HG02938 (cell line): Measurements from ENCODE around the gene ZNF177.
"Not testable (repeated sequence)": the region's sequence is repeated elsewhere in the genome, so short reads cannot be mapped to it uniquely, and the experiment has no call there.

Source experiments
- ATAC-seq: cut with Tn5 transposase; IDR thresholded peaks from one replicate; pipeline ENCODE4 v1.9.1; 2021; ENCODE audit warnings: mild to moderate bottlenecking, moderate library complexity; ENCODE audit not compliant: unreplicated experiment

Gene ZNF177

GRCh38 chr19:9362905-9363304 lies at the start of gene ZNF177:
Gene ZNF177 (plus strand): TSS chr19:9363013. CDS start chr19:9378312, 15,299 bp downstream.
- ATAC-seq = no peak

DNA sequence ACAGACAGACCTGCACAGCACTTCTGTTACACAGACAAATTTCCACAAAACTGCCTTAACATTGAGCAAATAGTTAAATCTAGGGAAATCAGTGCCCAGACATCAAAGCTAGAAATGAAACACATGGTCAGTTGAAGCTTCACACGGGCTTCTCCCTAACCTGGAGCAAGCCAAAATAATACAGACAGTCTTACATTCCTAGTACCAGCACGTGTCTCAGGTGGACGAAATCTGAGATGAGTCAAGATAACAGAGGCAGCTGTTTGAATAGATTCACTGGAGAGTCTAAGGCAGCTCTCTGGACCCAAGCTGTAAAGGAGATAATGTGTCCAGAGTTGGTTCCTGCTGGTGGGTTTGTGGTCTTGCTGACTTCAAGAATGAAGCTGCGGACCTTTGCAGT lies 49.1 kb upstream of the ZNF177 start:
- no peak for ATAC-seq

- ATAC-seq = no peak
Observed at GRCh38 chr19:9321338-9321737, 41.5 kb upstream of the ZNF177 start.

GRCh38 chr19:9321756-9322155 lies 41.1 kb upstream of the ZNF177 start:
- not testable (repeated sequence) for ATAC-seq

DNA sequence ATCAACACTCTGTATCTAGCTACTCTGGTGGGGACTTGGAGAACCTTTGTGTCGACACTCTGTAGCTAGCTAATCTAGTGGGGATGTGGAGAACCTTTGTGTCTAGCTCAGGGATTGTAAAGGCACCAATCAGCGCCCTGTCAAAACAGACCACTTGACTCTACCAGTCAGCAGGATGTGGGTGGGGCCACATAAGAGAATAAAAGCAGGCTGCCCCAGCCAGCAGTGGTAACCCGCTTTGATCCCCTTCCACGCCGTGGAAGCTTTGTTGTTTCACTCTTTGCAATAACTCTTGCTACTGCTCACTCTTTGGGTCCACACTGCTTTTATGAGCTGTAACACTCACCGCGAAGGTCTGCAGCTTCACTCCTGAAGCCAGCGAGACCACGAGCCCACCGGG lies 40.6 kb upstream of the ZNF177 start:
- ATAC-seq = not testable (repeated sequence)

DNA sequence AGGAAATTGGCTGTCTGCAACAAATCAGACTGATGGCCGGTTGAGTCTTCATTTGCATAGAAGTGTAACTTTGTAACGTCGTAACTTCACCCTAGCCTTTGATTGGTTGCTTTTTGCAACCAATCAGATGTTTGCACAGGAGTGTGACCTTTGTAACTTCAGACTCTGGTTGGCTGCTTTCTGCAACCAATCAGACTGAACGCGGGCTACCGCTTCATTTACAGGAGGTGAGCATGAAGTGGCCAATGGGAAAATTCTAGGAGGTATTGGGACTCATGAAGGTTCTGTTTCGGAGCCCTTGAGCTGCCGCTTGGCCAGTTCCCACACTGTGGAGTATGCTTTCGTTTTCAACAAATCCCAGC lies 39.3 kb upstream of the ZNF177 start:
- peak; percentile 40 for ATAC-seq

DNA sequence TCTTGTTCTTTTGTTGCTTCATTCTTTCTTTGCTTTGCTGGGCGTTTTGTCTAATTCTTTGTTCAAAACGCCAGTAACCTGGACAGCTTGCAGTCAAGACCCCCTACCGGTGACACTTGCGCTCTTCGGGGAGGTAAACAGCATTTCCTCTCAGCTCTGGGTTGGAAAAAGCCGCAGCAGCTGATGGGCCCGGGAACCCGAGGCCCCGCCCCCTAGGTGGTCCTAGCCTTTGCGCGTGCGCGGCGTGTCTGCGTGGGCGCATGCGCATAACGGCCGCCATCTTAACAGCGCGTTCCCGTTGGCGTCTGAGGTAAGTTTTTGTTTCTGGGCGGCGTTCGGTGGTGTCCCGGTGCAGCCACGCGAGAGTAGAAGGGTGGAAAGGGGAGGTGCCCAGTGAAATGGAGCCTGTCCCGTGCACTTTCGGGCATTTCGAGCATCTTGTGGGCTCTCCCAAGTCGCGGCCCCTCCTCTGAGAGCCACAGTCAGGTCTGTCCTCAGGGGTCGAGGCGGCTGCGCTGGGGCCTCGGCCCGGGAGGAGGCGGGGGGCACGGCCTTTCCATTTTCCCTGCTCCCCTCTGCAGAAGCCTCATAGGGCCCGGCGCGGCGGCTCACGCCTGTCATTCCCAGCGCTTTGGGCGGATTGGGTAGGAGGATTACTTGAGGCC lies 38.8 kb upstream of the ZNF177 start, which contains the start of gene ZNF559:
ZNF559 (plus strand) TSS at position 261 of the 665 bp plus-strand sequence. CDS start 14,371 bp downstream, outside the sequence.
- peak; percentile 95 for ATAC-seq

DNA sequence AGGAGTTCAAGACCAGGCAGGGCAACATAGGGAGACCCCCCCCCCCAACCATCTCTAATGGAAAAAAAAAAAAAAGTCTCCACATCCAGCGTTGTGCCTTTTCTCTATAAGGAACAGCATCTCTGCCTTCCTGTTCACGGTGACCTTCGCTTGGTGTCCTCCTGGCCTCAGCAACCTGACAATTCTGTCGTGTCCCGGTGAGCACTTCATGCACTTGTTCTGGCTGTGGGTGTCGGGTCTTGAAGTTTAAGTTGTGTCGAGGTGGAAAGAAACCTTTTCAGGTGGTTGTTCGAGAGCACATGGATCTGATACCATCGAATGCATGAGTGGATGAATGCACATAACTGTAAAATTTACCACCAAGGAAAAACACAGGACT lies 38.2 kb upstream of the ZNF177 start:
- ATAC-seq = no peak

DNA sequence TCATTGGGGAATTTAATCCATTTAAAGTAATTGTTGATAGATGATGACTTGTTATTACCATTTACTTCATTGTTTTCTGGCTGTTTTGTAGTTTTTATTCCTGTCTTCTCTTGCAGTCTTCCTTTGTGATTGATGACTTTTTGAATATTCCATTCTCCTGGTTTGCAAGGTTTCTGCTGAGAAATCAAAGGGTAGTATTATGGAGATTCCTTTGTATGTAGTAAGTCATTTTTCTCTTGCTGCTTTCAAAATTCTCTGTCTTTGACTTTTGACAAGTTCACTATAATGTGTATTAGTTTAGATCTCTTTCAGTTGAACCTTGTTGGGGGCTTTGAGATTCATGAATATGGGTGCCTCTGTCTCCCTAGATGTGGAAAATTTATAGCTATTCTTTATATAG lies 32.8 kb upstream of the ZNF177 start:
- ATAC-seq = no peak

DNA sequence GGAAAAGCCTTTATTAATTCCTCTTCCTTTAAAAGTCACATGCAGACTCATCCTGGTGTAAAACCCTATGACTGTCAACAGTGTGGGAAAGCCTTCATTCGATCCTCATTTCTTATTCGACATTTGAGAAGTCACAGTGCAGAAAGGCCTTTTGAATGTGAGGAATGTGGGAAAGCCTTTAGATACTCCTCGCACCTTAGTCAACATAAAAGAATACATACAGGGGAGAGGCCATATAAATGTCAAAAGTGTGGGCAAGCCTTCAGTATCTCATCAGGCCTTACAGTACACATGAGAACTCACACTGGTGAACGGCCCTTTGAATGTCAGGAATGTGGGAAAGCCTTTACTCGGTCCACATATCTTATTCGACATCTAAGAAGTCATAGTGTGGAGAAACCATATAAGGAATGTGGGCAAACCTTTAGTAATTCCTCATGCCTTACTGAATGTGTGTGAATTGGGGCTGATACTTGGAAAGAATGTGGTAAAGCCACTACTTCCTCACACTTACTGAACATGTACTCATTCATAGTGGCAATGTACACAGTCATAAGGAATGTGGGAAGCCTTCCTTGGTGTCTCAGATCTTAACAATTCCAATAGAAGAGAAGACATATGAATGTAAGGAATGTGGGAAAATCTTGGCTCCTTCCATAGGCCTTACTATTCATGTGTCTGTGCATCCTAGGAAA lies 20.1 kb upstream of the ZNF177 start:
- ATAC-seq = no peak

- ATAC-seq = no peak
Observed at GRCh38 chr19:9345005-9345404, 17.8 kb upstream of the ZNF177 start.

DNA sequence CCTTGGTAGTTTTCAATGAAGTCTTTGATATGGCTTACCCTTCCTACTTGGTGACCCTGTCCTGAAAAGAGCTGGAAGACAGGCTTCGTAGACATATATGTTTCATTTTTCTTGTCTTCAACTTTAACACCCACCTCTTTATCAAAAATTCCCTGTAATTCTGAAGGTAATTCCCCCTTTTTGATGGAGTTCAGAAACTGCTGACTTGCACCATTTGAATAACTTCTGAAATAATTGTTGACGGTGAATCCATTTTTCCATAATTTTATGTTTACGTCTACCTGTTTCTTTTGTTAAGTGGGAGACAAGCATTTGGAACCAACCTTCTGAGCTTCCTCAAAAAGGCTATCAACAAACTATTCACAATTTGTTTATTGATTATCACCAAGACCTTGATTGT lies 14.6 kb upstream of the ZNF177 start:
- ATAC-seq = no peak

GRCh38 chr19:9348671-9349070 lies 14.1 kb upstream of the ZNF177 start:
- no peak for ATAC-seq

DNA sequence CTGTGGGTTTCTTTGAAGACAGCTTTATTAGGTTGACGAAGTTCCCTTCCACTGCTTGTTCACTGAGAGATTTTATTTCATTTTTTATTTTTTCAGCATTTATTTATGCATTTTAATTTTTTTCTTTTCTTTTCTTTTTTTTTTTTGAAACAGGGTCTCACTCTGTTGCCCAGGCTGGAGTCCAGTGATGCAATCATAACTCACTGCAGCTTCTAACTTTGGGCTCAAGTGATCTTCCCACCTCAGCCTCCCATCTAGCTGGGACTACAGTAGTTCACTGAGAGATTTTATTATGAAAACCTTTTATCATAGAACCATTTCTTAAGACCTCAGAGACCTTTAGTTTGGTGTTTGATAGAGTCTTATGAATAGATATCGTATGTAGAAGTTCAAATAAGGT lies 10.3 kb upstream of the ZNF177 start:
- ATAC-seq = no peak

DNA sequence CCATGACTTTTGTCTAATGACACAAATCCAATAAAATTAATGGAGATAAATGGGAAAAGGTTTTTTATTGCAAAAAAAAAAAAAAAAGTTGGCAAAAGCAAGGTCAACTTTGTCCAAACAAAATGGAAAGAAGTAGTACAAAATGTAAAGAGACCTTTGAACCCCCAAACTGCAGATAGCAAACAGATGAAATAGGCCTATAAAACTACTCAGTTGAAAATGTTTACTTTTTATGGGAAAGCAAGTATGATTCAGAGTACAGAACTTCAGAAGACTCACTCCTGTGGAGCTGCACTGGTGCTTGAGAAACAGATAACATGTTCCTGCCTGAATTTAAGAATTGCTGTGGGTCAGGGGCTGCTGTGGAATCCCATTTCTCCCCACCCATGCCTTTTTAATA lies 9.8 kb upstream of the ZNF177 start:
- no peak for ATAC-seq

GRCh38 chr19:9354651-9355050 lies 8.2 kb upstream of the ZNF177 start:
- no peak for ATAC-seq

DNA sequence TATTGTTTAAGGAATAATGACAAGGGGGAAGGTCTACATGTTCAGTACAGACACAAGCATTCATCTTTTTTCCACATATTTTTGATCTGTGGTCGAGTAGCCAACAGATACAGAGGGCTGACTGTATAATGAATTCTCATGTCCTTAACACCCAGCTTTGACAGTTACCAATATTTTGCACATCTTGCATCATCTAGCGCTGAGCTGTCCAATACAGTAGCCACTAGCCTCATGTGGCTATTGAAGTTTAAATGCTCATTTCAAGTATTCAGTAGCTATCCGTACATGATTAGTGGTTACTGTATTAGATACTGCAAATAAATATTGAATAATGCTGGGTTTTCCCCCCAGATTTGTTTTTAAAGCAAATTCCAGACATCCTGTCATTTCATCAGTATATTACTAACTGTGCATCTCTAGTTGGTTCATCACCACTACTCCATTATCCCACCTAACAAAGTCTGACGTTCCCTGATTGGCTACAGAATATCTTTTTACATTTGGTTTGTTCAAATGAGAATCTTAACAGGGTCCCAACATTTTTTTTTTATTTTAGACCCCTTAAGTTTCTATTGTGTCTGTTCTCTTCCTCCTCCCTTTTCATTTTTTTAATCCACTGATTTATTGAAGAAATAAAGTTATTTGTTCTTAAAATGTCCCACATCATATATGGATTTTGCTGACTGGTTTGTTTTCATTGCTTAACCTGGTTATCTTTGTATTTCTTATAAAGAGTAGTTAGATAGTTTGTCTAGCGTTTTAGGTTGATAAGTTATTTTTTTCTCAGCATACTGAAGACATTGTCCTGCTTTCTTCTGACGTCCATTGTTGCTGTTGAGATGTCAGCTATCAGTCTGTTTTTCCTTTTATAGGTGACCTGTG lies 8.2 kb downstream of the ZNF177 start:
- ATAC-seq = no peak

DNA sequence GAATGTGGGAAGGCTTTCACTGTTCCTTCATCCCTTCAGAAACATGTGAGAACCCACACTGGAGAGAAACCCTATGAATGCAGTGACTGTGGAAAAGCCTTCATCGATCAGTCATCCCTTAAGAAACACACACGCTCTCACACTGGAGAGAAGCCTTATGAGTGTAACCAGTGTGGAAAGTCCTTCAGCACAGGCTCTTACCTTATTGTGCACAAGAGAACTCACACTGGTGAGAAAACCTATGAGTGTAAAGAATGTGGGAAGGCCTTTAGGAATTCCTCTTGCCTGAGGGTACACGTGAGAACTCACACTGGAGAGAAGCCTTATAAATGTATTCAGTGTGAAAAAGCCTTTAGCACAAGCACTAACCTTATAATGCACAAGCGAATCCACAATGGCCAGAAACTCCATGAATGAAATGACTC lies 18.6 kb downstream of the ZNF177 start:
- no peak for ATAC-seq

DNA sequence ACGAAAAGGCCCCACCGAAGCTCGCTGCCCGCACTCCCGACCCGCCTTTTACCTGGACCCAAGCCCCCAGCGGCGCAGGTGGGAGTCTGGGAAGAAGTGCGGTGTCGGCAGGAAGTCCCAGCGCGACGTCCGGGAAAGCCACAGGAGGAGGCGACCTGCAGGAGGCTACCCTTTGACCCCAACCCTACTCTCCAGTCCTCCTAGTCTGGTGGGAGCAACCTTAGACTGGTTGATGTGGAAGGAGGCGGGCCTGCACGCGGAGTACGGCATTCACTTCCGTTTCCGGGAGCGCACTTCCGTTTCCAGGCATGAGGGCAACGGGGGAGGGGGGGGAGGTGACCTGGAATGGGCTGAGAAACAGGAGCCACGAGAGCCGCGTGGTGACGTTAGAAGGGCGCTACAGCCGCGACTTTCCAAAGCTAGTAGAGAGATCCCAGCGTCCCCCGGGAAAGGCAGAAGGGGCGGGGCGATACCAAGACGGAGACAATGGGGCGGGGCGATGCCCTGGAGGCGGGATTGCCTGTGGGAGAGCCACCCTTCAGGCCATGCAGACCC lies 44.1 kb downstream of the ZNF177 start:
- no peak for ATAC-seq

- ATAC-seq = no peak
Observed at GRCh38 chr19:9407827-9408226, 45.0 kb downstream of the ZNF177 start.

- ATAC-seq = no peak
Observed at GRCh38 chr19:9413240-9413954, 50.6 kb downstream of the ZNF177 start.
